PC-9 (cell line): ENCODE measurements around the gene CYLD. TPM values are rescaled to one million over a fixed set of nuclear protein-coding genes. Genes with fewer than 3 reads are reported as not detected.

Experiments
- BruUV-seq: library from RNA; stranded (reverse); fragments of 400-500 nt; replicated peaks from 2 replicates; lab custom pipeline; 2021; lab: Mats Ljungman, UMichigan
- CTCF ChIA-PET: fragments of 300-600 bp; sonication (Branson Sonifier 250); formaldehyde crosslinking; loops from one replicate; lab custom pipeline; 2022; ENCODE audit warnings: antibody characterized with exemption; lab: Charles Lee
- POLR2A ChIA-PET: fragments of 300-600 bp; sonication (Branson Sonifier 250); formaldehyde crosslinking; loops from one replicate; lab custom pipeline; 2022; ENCODE audit warnings: antibody characterized with exemption; ENCODE audit not compliant: unreplicated experiment; lab: Charles Lee
- DNase-seq, 2 experiments: peaks; one replicate each; pipeline versions ENCODE4 v3.0.0 to v3.0.0-alpha.2; 2015 to 2022; ENCODE audit warnings: mixed read lengths in 1 of 2
- H2AFZ ChIP-seq: fragments of 200-600 bp; sonication (generic); 2 replicates; pipeline ENCODE4 v1.8.1; 2017; ENCODE audit warnings: antibody characterized with exemption
- H3F3A ChIP-seq: fragments of 200-600 bp; sonication (generic); 2 replicates; pipeline ENCODE4 v1.8.1; 2017; ENCODE audit warnings: antibody characterized with exemption, mild to moderate bottlenecking, low read depth; ENCODE audit not compliant: insufficient read depth
- H3K27ac ChIP-seq: fragments of 200-600 bp; sonication (generic); 2 replicates; pipeline ENCODE4 v1.6.1; 2016; ENCODE audit warnings: mixed run types
- H3K27me3 ChIP-seq: fragments of 200-600 bp; sonication (generic); 2 replicates; pipeline ENCODE4 v1.6.1; 2016; ENCODE audit warnings: low read depth, mixed run types; ENCODE audit not compliant: insufficient read depth
- H3K36me3 ChIP-seq: fragments of 200-600 bp; sonication (generic); 2 replicates; pipeline ENCODE4 v1.6.1; 2016; ENCODE audit warnings: low read depth, mixed run types
- H3K4me1 ChIP-seq: fragments of 200-600 bp; sonication (generic); replicated peaks from 2 replicates; pipeline ENCODE4 v1.6.1; 2016; ENCODE audit warnings: mixed run types; ENCODE audit not compliant: insufficient read depth
- H3K4me2 ChIP-seq: fragments of 200-600 bp; sonication (generic); 2 replicates; pipeline ENCODE4 v1.6.1; 2017; ENCODE audit warnings: mixed run types
- H3K4me3 ChIP-seq: fragments of 200-600 bp; sonication (generic); 2 replicates; pipeline ENCODE4 v1.6.1; 2016; ENCODE audit warnings: mixed run types
- H3K79me2 ChIP-seq: fragments of 200-600 bp; sonication (generic); 2 replicates; pipeline ENCODE4 v1.6.1; 2017; ENCODE audit warnings: low read depth, mixed run types
- H3K9me2 ChIP-seq: fragments of 200-600 bp; sonication (generic); 2 replicates; pipeline ENCODE4 v1.8.1; 2017; ENCODE audit warnings: mild to moderate bottlenecking; ENCODE audit not compliant: insufficient read depth
- H3K9me3 ChIP-seq: fragments of 200-600 bp; sonication (generic); 2 replicates; pipeline ENCODE4 v1.8.1; 2016; ENCODE audit warnings: low read depth; ENCODE audit not compliant: insufficient read depth
- H4K20me1 ChIP-seq: fragments of 200-600 bp; sonication (generic); 2 replicates; pipeline ENCODE4 v1.8.1; 2017; ENCODE audit not compliant: insufficient read depth
- CTCF ChIP-seq: fragments of 200-600 bp; sonication (generic); conservative IDR thresholded peaks from 2 replicates; pipeline ENCODE4 v1.6.1; 2017; ENCODE audit warnings: mixed run types, antibody characterized with exemption, mild to moderate bottlenecking, moderate library complexity
- EZH2 ChIP-seq: fragments of 200-600 bp; sonication (generic); IDR thresholded peaks from 2 replicates; pipeline ENCODE4 v1.8.0; 2017; ENCODE audit warnings: antibody characterized with exemption, low read depth
- intact Hi-C: fragments of 100-400 bp; cut with micrococcal nuclease; formaldehyde crosslinking; loops from one replicate; pipeline ENCODE4 v1.10.0; 2022; ENCODE audit not compliant: unreplicated experiment
- total RNA-seq: library from RNA; stranded (reverse); gene quantifications from 2 replicates; pipeline ENCODE4 v1.2.3, GENCODE V29; 2021

CYLD gene
- total RNA-seq, 1 experiment from 2014 or later, result 19.0 TPM

- no peaks in the 10 kb centered on the region for H3K9me3 ChIP-seq
- no peak overlapping the region for H3K4me2 ChIP-seq
- H3K36me3 ChIP-seq, result no peaks in the 10 kb centered on the region
- H3K4me1 ChIP-seq, result no peaks in the 10 kb centered on the region
- no peak overlapping the region for H3K4me3 ChIP-seq
- no peak overlapping the region for H3K27ac ChIP-seq
- no peaks in the 10 kb centered on the region for H3K9me2 ChIP-seq
- H3K27me3 ChIP-seq, result peaks cover 71% of the 10 kb centered on the region
- no peaks in the 10 kb centered on the region for H4K20me1 ChIP-seq
- no peaks in the 10 kb centered on the region for H3K79me2 ChIP-seq
- DNase-seq, result no peak
- no peak overlapping the region for H2AFZ ChIP-seq
- intact Hi-C loops, result no loop called here
- ChIA-PET POLR2A (no interaction called here), CTCF (no interaction called here)
- BruUV-seq, result no TSS peak
- TF ChIP-seq EZH2 (no peak), CTCF (no peak)
- H3F3A ChIP-seq, result no peaks in the 10 kb centered on the region
Observed at GRCh38 chr16:50831751-50832150, 89.9 kb downstream of the CYLD start.

GRCh38 chr16:50833929-50834328, 92.0 kb downstream of the CYLD start:
- BruUV-seq, result no TSS peak
- Histone ChIP-seq H3K79me2 (no peaks in the 10 kb centered on the region), H3K4me3 (no peak overlapping the region), H3K27ac (no peak overlapping the region), H3K4me2 (no peak overlapping the region), H3K4me1 (no peaks in the 10 kb centered on the region), H2AFZ (no peak overlapping the region), H3K9me2 (no peaks in the 10 kb centered on the region), H3K36me3 (no peaks in the 10 kb centered on the region), H3K9me3 (no peaks in the 10 kb centered on the region), H3F3A (no peaks in the 10 kb centered on the region), H4K20me1 (no peaks in the 10 kb centered on the region), H3K27me3 (peaks cover 69% of the 10 kb centered on the region)
- intact Hi-C loops, result no loop called here
- no peak for TF ChIP-seq EZH2
- TF ChIP-seq CTCF, result no peak
- CTCF ChIA-PET, result no interaction called here
- no peak for DNase-seq
- POLR2A ChIA-PET, result no interaction called here

- Histone ChIP-seq H3K36me3 (no peaks in the 10 kb centered on the region), H3K9me3 (no peaks in the 10 kb centered on the region), H4K20me1 (no peaks in the 10 kb centered on the region), H3K4me3 (no peak overlapping the region), H3K79me2 (no peaks in the 10 kb centered on the region), H3K27me3 (peaks cover 70% of the 10 kb centered on the region), H3K9me2 (no peaks in the 10 kb centered on the region), H3K27ac (no peak overlapping the region), H3K4me1 (no peaks in the 10 kb centered on the region), H3F3A (no peaks in the 10 kb centered on the region), H3K4me2 (no peak overlapping the region), H2AFZ (no peak overlapping the region)
- DNase-seq, result no peak
- BruUV-seq, result no TSS peak
- CTCF ChIA-PET, result interaction anchor here (0.6 kb wide), 1 partner anchor 737 kb away, joined by 7 read pairs; no protein-coding TSS in a partner anchor
- POLR2A ChIA-PET, result no interaction called here
- intact Hi-C loops, result no loop called here
- TF ChIP-seq CTCF (no peak), EZH2 (no peak)
Observed at GRCh38 chr16:50834701-50835100, 92.8 kb downstream of the CYLD start.
